Right cardiac atrium (tissue), 5 donors: ENCODE data around the gene CIRBP. TPM values are rescaled to one million over a fixed set of nuclear protein-coding genes. Genes with fewer than 3 reads are reported as not detected.
A peak's percentile ranks its signal among the peaks of the same experiment; 100 is the strongest.

Experiments
- ATAC-seq, 2 donors: fragments of 200-7000 bp; cut with Tn5 transposase; one replicate each; pipeline versions ENCODE4 v1.8.0 to v1.9.1; 2020; ENCODE audit warnings: moderate library complexity in 2 of 2, mild to moderate bottlenecking in 1 of 2
- DNase-seq, 3 donors: peaks; one replicate each; pipeline ENCODE4 v3.0.0-alpha.2; 2020
- H3K27ac ChIP-seq: one replicate; pipeline ENCODE4 v1.5.1; 2013; ENCODE audit warnings: mild to moderate bottlenecking, low read length, control low read depth, moderate library complexity
- H3K27me3 ChIP-seq: one replicate; pipeline ENCODE4 v1.6.1; 2013; ENCODE audit not compliant: control insufficient read depth, insufficient read depth
- H3K4me1 ChIP-seq: one replicate; pipeline ENCODE4 v1.6.1; 2013; ENCODE audit warnings: low read length; ENCODE audit not compliant: control insufficient read depth, insufficient read depth
- H3K4me3 ChIP-seq: one replicate; pipeline ENCODE4 v1.5.1; 2013; ENCODE audit warnings: low read length, control low read depth
- H3K9me3 ChIP-seq: one replicate; pipeline ENCODE4 v1.6.1; 2013; ENCODE audit warnings: low read length; ENCODE audit not compliant: control insufficient read depth
- WGBS: extraction: QIAGEN DNeasy Blood & Tissue Kit; methylation state at CpG from one replicate; pipeline ENCODE4 v1.1.7; 2013; 5-methylcytosine and 5-hydroxymethylcytosine counted together
- intact Hi-C, 4 donors: fragments of 100-400 bp; cut with DNase I; formaldehyde crosslinking; loops; one replicate each; pipeline versions ENCODE4 v1.11.0 to v1.14.0; 2022 to 2023
- polyA plus RNA-seq: library from polyadenylated mRNA; stranded (reverse); fragments of 200-250 nt; gene quantifications from one replicate; pipeline ENCODE4 v1.2.3, GENCODE V29; 2013
- total RNA-seq, 4 donors: library from RNA; stranded (reverse); fragmentation: NEBNext Ultra II Directional; extraction: Animal tissue kit (Norgen Biotek cat#: 25700); gene quantifications; one replicate each; pipeline ENCODE4 v1.2.1, GENCODE V29; 2021
- donor health status: healthy with polysubstance abuse.
- donor health status: DM: no; HTN: yes; CAD: no.
- donor health status: DM: no; HTN: no; CAD: no.
- donor health status: DM: no; HTN: yes; CAD: no; lungs with severe emphysema.
- donor health status: DM: yes; HTN: yes; CAD: no.

The CIRBP gene
- total and polyA plus RNA-seq, 5 donors = 288 to 417 (median 369) TPM

GRCh38 chr19:1290703-1291651, 21.8 kb downstream of the CIRBP start:
- no peak overlapping the region for H3K27ac ChIP-seq
- no peak for ATAC-seq
- H3K27me3 ChIP-seq = no peaks in the 10 kb centered on the region
- H3K4me1 ChIP-seq = no peaks in the 10 kb centered on the region
- DNase-seq = no peak
- WGBS = 80% methylated on average over 40 of the region's 40 CpGs
- no peak overlapping the region for H3K4me3 ChIP-seq
- intact Hi-C loops = loop anchor here in 1 of 4 donors (5.0 kb wide), 1 partner anchor 46 kb away; no protein-coding TSS in a partner anchor
- no peaks in the 10 kb centered on the region for H3K9me3 ChIP-seq

- ATAC-seq (no peak), DNase-seq (no peak)
- Histone ChIP-seq H3K27ac (no peak overlapping the region), H3K4me3 (no peak overlapping the region), H3K9me3 (no peaks in the 10 kb centered on the region), H3K4me1 (no peaks in the 10 kb centered on the region), H3K27me3 (no peaks in the 10 kb centered on the region)
- intact Hi-C loops = loop anchor here in 1 of 4 donors (5.0 kb wide), 1 partner anchor 45 kb away; no protein-coding TSS in a partner anchor
- WGBS = 61% methylated on average over 25 of the region's 25 CpGs
Observed at GRCh38 chr19:1291761-1292418, 22.8 kb downstream of the CIRBP start.

- 84% methylated on average over 17 of the region's 17 CpGs for WGBS
- Histone ChIP-seq H3K27me3 (no peaks in the 10 kb centered on the region), H3K4me3 (no peak overlapping the region), H3K27ac (no peak overlapping the region), H3K9me3 (no peaks in the 10 kb centered on the region), H3K4me1 (no peaks in the 10 kb centered on the region)
- DNase-seq (no peak), ATAC-seq (no peak)
- intact Hi-C loops = loop anchor here in 1 of 4 donors (5.0 kb wide), 1 partner anchor 45 kb away; no protein-coding TSS in a partner anchor
Observed at GRCh38 chr19:1292419-1293151, 23.5 kb downstream of the CIRBP start.

GRCh38 chr19:1293782-1294604, 24.9 kb downstream of the CIRBP start:
- no peak overlapping the region for H3K4me3 ChIP-seq
- no peaks in the 10 kb centered on the region for H3K9me3 ChIP-seq
- intact Hi-C loops = loop anchor here in 1 of 4 donors (5.0 kb wide), 1 partner anchor 43 kb away; no protein-coding TSS in a partner anchor
- H3K27ac ChIP-seq = no peak overlapping the region
- 83% methylated on average over 35 of the region's 35 CpGs for WGBS
- H3K27me3 ChIP-seq = no peaks in the 10 kb centered on the region
- H3K4me1 ChIP-seq = no peaks in the 10 kb centered on the region
- DNase-seq (no peak), ATAC-seq (no peak)

- ATAC-seq (no peak), DNase-seq (no peak)
- WGBS = 79% methylated on average over 14 of the region's 14 CpGs
- Histone ChIP-seq H3K9me3 (no peaks in the 10 kb centered on the region), H3K27me3 (no peaks in the 10 kb centered on the region), H3K4me3 (no peak overlapping the region), H3K4me1 (no peaks in the 10 kb centered on the region), H3K27ac (no peak overlapping the region)
- intact Hi-C loops = loop anchor here in 1 of 4 donors (5.0 kb wide), 1 partner anchor 43 kb away; no protein-coding TSS in a partner anchor
Observed at GRCh38 chr19:1294688-1295087, 25.6 kb downstream of the CIRBP start.

- 14% methylated on average over 82 of the region's 82 CpGs for WGBS
- intact Hi-C loops = no loop called here
- H3K27ac ChIP-seq = no peak overlapping the region
- no peaks in the 10 kb centered on the region for H3K4me1 ChIP-seq
- no peaks in the 10 kb centered on the region for H3K9me3 ChIP-seq
- H3K27me3 ChIP-seq = no peaks in the 10 kb centered on the region
- DNase-seq = no peak
- ATAC-seq = peak in 1 of 2 donors; percentile 25
- H3K4me3 ChIP-seq = no peak overlapping the region
Observed at GRCh38 chr19:1295169-1296012, 26.3 kb downstream of the CIRBP start.

- intact Hi-C loops = no loop called here
- 78% methylated on average over 13 of the region's 13 CpGs for WGBS
- H3K4me1 ChIP-seq = no peaks in the 10 kb centered on the region
- ATAC-seq (no peak), DNase-seq (no peak)
- no peaks in the 10 kb centered on the region for H3K9me3 ChIP-seq
- H3K4me3 ChIP-seq = no peak overlapping the region
- H3K27me3 ChIP-seq = no peaks in the 10 kb centered on the region
- no peak overlapping the region for H3K27ac ChIP-seq
Observed at GRCh38 chr19:1296078-1296477, 26.9 kb downstream of the CIRBP start.

- Histone ChIP-seq H3K27ac (no peak overlapping the region), H3K27me3 (no peaks in the 10 kb centered on the region), H3K9me3 (no peaks in the 10 kb centered on the region), H3K4me3 (no peak overlapping the region), H3K4me1 (no peaks in the 10 kb centered on the region)
- DNase-seq (peak in 1 of 3 donors; percentile 56), ATAC-seq (no peak)
- intact Hi-C loops = no loop called here
- 86% methylated on average over 24 of the region's 24 CpGs for WGBS
Observed at GRCh38 chr19:1296575-1297271, 27.6 kb downstream of the CIRBP start.

- Histone ChIP-seq H3K4me1 (no peaks in the 10 kb centered on the region), H3K27ac (no peak overlapping the region), H3K9me3 (no peaks in the 10 kb centered on the region), H3K27me3 (no peaks in the 10 kb centered on the region), H3K4me3 (no peak overlapping the region)
- 86% methylated on average over 8 of the region's 8 CpGs for WGBS
- no peak for ATAC-seq
- DNase-seq = no peak
- intact Hi-C loops = no loop called here
Observed at GRCh38 chr19:1298235-1298634, 29.1 kb downstream of the CIRBP start.
